Upper lobe of left lung (tissue), 6 donors: ENCODE results near the gene WNT5B. TPM values are rescaled to one million over a fixed set of nuclear protein-coding genes. Genes with fewer than 3 reads are reported as not detected.
"Not testable (repeated sequence)": the region's sequence is repeated elsewhere in the genome, so short reads cannot be mapped to it uniquely, and the experiment has no call there.

ENCODE experiments used
- ATAC-seq, 2 donors: fragments of 200-7000 bp; cut with Tn5 transposase; one replicate each; pipeline ENCODE4 v1.9.1; 2022; ENCODE audit warnings: mild to moderate bottlenecking in 2 of 2, moderate library complexity in 2 of 2; ENCODE audit not compliant: low FRiP score in 2 of 2
- DNase-seq, 2 donors: peaks; one replicate each; pipeline ENCODE4 v3.0.0-alpha.2; 2019 to 2020
- H3K27ac ChIP-seq, 4 donors: fragments of 200-600 bp; sonication (generic); one replicate each; pipeline ENCODE4 v1.5.1; 2016 to 2019
- H3K27me3 ChIP-seq, 4 donors: fragments of 200-600 bp; sonication (generic); one replicate each; pipeline ENCODE4 v1.5.1; 2017 to 2019
- H3K36me3 ChIP-seq, 4 donors: fragments of 200-600 bp; sonication (generic); one replicate each; pipeline ENCODE4 v1.5.1; 2016 to 2019
- H3K4me1 ChIP-seq, 4 donors: fragments of 200-600 bp; sonication (generic); one replicate each; pipeline ENCODE4 v1.5.1; 2018 to 2019
- H3K4me3 ChIP-seq, 4 donors: fragments of 200-600 bp; sonication (generic); one replicate each; pipeline ENCODE4 v1.5.1; 2017 to 2019; ENCODE audit warnings: mild to moderate bottlenecking in 2 of 4, moderate library complexity in 1 of 4
- H3K9me3 ChIP-seq, 4 donors: fragments of 200-600 bp; sonication (generic); one replicate each; pipeline ENCODE4 v1.5.1; 2018 to 2019
- EP300 ChIP-seq, 4 donors: sonication (generic); formaldehyde crosslinking; IDR thresholded peaks; one replicate each; pipeline ENCODE4 v1.5.1; 2017; ENCODE audit warnings: antibody characterized with exemption in 4 of 4, control low read depth in 2 of 4
- POLR2A ChIP-seq, 4 donors: fragments of 450-650 bp; IDR thresholded peaks; one replicate each; pipeline ENCODE4 v1.5.1; 2016 to 2017; ENCODE audit warnings: antibody characterized with exemption in 4 of 4, mild to moderate bottlenecking in 2 of 4
- POLR2AphosphoS5 ChIP-seq, 2 donors: sonication (generic); formaldehyde crosslinking; IDR thresholded peaks; one replicate each; pipeline ENCODE4 v1.5.1; 2017; ENCODE audit warnings: antibody characterized with exemption in 2 of 2
- WGBS, 2 donors: methylation state at CpG; one replicate each; pipeline ENCODE4 v1.1.5; 2017 to 2018; 5-methylcytosine and 5-hydroxymethylcytosine counted together
- total RNA-seq, 6 donors: library from RNA; depleted of rRNA in 4 of 6; stranded (reverse); fragments of >200 nt in 4 of 6; gene quantifications; one replicate each; pipeline versions ENCODE4 v1.1.0 to v1.2.1, GENCODE V29; 2016 to 2021
- TF ChIP-seq, protein P1 (sequence below), 6 experiments: fragments of 450-650 bp in 4 of 6; fragments of 200-600 bp in 2 of 6; sonication (generic) in 2 of 6; IDR thresholded peaks; one replicate each; pipeline ENCODE4 v1.5.1; 2016 to 2019; ENCODE audit warnings: antibody characterized with exemption in 6 of 6
- donor health status: DM: no; HTN: no; CAD: no; lungs with moderate emphysema.
- donor health status: DM: no; HTN: yes; CAD: no; lungs with severe emphysema.

The WNT5B gene
- total RNA-seq, 6 donors from 2014 or later, result 5.8 to 9.7 (median 7.0) TPM; not detected in 1

GRCh38 chr12:1595026-1595561 is 33.9 kb upstream of the WNT5B start:
- H3K36me3 ChIP-seq, result no peaks in the 10 kb centered on the region
- no peak for DNase-seq
- peak overlapping the region; percentile 91 to 98 (median 93) for H3K27ac ChIP-seq
- peaks cover 37 to 47% (median 42%) of the 10 kb centered on the region in 4 donors for H3K4me1 ChIP-seq
- TF ChIP-seq POLR2A (IDR thresholded peaks at IDR 0.05), result no peak
- peak in 1 of 2 donors; percentile 28 for TF ChIP-seq POLR2AphosphoS5 (IDR thresholded peaks at IDR 0.05)
- TF ChIP-seq, protein P1, sequence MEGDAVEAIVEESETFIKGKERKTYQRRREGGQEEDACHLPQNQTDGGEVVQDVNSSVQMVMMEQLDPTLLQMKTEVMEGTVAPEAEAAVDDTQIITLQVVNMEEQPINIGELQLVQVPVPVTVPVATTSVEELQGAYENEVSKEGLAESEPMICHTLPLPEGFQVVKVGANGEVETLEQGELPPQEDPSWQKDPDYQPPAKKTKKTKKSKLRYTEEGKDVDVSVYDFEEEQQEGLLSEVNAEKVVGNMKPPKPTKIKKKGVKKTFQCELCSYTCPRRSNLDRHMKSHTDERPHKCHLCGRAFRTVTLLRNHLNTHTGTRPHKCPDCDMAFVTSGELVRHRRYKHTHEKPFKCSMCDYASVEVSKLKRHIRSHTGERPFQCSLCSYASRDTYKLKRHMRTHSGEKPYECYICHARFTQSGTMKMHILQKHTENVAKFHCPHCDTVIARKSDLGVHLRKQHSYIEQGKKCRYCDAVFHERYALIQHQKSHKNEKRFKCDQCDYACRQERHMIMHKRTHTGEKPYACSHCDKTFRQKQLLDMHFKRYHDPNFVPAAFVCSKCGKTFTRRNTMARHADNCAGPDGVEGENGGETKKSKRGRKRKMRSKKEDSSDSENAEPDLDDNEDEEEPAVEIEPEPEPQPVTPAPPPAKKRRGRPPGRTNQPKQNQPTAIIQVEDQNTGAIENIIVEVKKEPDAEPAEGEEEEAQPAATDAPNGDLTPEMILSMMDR (IDR thresholded peaks at IDR 0.05), result no peak
- TF ChIP-seq EP300 (IDR thresholded peaks at IDR 0.05), result no peak
- 9 to 10% methylated on average over 19 of the region's 19 CpGs for WGBS, 2 donors
- peak in 1 of 2 donors; percentile 5 for ATAC-seq
- H3K27me3 ChIP-seq, result no peaks in the 10 kb centered on the region
- H3K9me3 ChIP-seq, result no peaks in the 10 kb centered on the region
- peak overlapping the region; percentile 42 to 91 (median 80) for H3K4me3 ChIP-seq

GRCh38 chr12:1595690-1596347 is 33.2 kb upstream of the WNT5B start:
- 81 to 83% methylated on average over 9 of the region's 9 CpGs for WGBS, 2 donors
- Histone ChIP-seq H3K27me3 (no peaks in the 10 kb centered on the region), H3K27ac (peak overlapping the region; percentile 91 to 98 (median 93)), H3K36me3 (no peaks in the 10 kb centered on the region), H3K4me1 (peaks cover 30 to 40% (median 34%) of the 10 kb centered on the region in 4 donors), H3K9me3 (no peaks in the 10 kb centered on the region), H3K4me3 (peak overlapping the region in 1 of 4 donors; percentile 80)
- DNase-seq (no peak), ATAC-seq (no peak)
- TF ChIP-seq POLR2A (IDR thresholded peaks at IDR 0.05) (no peak), POLR2AphosphoS5 (IDR thresholded peaks at IDR 0.05) (no peak), EP300 (IDR thresholded peaks at IDR 0.05) (no peak)
- TF ChIP-seq, protein P1 (IDR thresholded peaks at IDR 0.05), result no peak

- H3K27ac ChIP-seq, result no peak overlapping the region
- H3K4me3 ChIP-seq, result no peak overlapping the region
- TF ChIP-seq EP300 (IDR thresholded peaks at IDR 0.05) (no peak), POLR2AphosphoS5 (IDR thresholded peaks at IDR 0.05) (no peak), POLR2A (IDR thresholded peaks at IDR 0.05) (no peak)
- TF ChIP-seq, protein P1 (IDR thresholded peaks at IDR 0.05), result no peak
- ATAC-seq (no peak), DNase-seq (no peak)
- no peaks in the 10 kb centered on the region for H3K9me3 ChIP-seq
- WGBS, 2 donors, result 94 to 97% methylated on average over 3 of the region's 3 CpGs
- no peaks in the 10 kb centered on the region for H3K27me3 ChIP-seq
- no peaks in the 10 kb centered on the region for H3K36me3 ChIP-seq
- H3K4me1 ChIP-seq, result peaks cover under 1 to 13% (median 7%) of the 10 kb centered on the region in 4 donors
Measured at GRCh38 chr12:1598757-1599156, 30.3 kb upstream of the WNT5B start.

- H3K9me3 ChIP-seq, H3K4me3 ChIP-seq, H3K36me3 ChIP-seq, H3K27me3 ChIP-seq, H3K27ac ChIP-seq, DNase-seq, ATAC-seq: not testable (repeated sequence)
- peaks cover 12 to 25% (median 18%) of the 10 kb centered on the region in 4 donors for H3K4me1 ChIP-seq
- 91 to 97% methylated on average over 9 of the region's 9 CpGs for WGBS, 2 donors
Measured at GRCh38 chr12:1602706-1603105, 26.3 kb upstream of the WNT5B start.

DNA sequence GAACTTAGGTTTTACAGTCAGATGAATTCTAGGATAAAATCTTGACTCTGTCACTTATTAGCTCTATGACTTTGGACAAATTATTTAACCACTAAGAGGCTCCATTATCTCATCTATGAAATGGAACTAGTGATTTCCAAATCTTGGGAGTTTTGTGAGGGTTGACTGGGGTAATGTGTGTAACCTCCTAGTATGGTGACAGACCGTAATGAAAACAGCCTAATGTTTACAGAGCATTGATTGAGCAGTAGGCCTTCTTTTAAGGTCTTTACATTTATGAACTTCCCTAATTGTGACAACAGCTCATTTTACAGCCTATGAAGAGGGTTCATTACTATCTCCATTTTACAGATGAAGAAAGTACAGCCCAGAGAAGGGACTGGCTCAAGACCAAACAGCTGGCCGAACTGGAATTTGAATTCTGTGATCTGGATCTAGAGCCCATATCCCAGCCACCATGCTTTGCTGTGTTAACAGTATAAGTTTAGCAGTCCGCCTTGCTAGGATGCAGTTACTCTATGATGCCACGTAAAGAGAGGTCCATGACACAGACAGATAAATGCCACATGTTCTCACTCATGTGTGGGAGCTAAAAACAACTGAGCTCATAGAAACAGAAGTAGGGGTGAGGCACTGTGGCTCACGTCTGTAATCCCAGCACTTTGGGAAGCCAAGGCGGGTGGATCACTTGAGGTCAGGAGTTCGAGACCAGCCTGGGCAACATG is 25.6 kb upstream of the WNT5B start:
- H3K27ac ChIP-seq, result no peak overlapping the region
- H3K36me3 ChIP-seq, result no peaks in the 10 kb centered on the region
- no peaks in the 10 kb centered on the region for H3K9me3 ChIP-seq
- H3K4me1 ChIP-seq, result peaks cover 17 to 32% (median 25%) of the 10 kb centered on the region in 4 donors
- no peak for DNase-seq
- H3K27me3 ChIP-seq, result no peaks in the 10 kb centered on the region
- ATAC-seq, result no peak
- no peak for TF ChIP-seq POLR2A (IDR thresholded peaks at IDR 0.05)
- no peak for TF ChIP-seq EP300 (IDR thresholded peaks at IDR 0.05)
- TF ChIP-seq, protein P1 (IDR thresholded peaks at IDR 0.05), result no peak
- TF ChIP-seq POLR2AphosphoS5 (IDR thresholded peaks at IDR 0.05), result no peak
- WGBS, 2 donors, result 85 to 94% methylated on average over 7 of the region's 7 CpGs
- H3K4me3 ChIP-seq, result no peak overlapping the region
